ENCODE measurements around the gene EDDM13.
"Not testable (repeated sequence)": the region's sequence is repeated elsewhere in the genome, so short reads cannot be mapped to it uniquely, and the experiment has no call there.

The EDDM13 gene

GRCh38 chr19:56321989-56322440 is 49.5 kb downstream of the EDDM13 start:
- no peak for DNase-seq

- no peak for DNase-seq
Measured at GRCh38 chr19:56324436-56324835, 51.9 kb downstream of the EDDM13 start.

- DNase-seq = no peak
Measured at GRCh38 chr19:56332695-56333094, 60.1 kb downstream of the EDDM13 start.

DNA sequence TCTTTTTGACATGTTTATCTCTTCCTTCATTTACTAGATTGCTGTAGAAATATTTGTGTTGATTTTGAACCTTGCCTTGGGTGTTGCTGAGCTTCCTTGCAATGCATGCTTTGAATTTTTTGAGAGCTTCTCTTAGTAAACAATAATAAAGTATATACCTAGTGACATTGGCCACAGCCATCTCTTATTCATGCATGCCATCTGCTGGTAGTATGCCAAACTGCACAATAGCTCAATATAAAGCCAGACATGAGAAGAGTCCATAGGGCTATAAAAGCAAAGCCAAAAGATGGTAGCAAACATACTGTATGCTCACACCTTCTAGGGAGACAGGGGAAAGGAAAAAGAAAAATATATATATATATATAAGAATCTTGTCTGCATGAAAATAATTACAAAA is 61.0 kb downstream of the EDDM13 start:
- peak; percentile 31 for DNase-seq

- DNase-seq = not testable (repeated sequence)
Measured at GRCh38 chr19:56335371-56335770, 62.8 kb downstream of the EDDM13 start.

DNA sequence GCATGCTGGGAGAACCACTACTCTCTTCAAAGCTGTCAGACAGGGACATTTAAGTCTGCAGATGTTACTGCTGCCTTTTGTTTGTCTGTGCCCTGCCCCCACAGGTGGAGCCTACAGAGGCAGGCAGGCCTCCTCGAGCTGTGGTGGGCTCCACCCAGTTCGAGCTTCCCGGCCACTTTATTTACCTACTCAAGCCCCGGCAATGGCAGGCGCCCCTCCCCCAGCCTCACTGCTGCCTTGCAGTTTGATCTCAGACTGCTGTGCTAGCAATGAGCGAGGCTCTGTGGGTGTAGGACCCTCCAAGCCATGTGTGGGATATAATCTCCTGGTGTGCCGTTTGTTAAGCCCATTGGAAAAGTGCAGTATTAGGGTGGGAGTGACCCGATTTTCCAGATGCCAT is 64.5 kb downstream of the EDDM13 start:
- DNase-seq = not testable (repeated sequence)

DNA sequence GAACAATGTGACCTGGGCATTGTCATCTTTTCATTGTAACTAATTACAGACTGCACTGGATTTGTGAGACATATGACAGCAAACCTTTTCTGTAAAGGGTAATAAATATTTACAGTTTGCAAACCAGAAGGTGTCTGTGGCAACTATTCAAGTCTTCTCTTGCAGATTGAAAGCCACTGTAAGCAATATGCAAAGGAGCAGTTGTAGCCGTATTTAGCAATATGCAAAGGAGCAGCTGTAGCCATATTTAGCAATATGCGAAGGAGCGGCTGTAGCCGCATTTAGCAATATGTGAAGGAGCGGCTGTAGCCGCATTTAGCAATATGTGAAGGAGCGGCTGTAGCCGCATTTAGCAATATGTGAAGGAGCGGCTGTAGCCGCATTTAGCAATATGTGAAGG is 66.5 kb downstream of the EDDM13 start:
- DNase-seq = not testable (repeated sequence)

- DNase-seq = no peak
Measured at GRCh38 chr19:56341948-56342347, 69.4 kb downstream of the EDDM13 start.

DNA sequence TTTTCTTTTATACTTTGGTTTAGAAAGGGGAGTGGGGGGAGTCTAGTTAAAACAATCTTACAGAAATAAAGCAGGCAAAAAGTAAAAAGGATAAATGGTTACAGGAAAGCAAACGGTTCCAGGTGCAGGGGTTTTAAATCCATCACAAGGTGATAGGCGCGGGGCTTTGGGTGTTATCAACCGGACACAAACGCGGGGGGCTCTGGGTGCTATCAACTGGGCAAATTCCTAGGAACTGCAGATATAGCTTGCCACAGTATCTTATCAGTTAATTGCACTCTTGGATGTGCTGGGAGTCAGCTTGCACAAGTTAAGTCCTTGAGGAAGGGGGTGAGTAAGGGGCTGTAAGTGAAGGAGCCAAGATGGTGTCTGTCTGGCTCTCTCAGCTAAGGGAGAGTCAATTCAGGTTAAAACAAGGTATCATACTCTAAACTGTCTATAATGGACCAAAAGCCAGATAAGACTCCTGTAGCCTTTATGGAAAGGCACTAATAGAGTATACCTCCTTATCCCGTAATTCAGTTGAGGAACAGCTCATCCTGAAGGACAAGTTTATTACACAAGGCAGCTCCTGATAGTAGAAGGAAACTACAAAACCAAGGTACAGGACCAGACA is 74.7 kb downstream of the EDDM13 start:
- DNase-seq = no peak

DNA sequence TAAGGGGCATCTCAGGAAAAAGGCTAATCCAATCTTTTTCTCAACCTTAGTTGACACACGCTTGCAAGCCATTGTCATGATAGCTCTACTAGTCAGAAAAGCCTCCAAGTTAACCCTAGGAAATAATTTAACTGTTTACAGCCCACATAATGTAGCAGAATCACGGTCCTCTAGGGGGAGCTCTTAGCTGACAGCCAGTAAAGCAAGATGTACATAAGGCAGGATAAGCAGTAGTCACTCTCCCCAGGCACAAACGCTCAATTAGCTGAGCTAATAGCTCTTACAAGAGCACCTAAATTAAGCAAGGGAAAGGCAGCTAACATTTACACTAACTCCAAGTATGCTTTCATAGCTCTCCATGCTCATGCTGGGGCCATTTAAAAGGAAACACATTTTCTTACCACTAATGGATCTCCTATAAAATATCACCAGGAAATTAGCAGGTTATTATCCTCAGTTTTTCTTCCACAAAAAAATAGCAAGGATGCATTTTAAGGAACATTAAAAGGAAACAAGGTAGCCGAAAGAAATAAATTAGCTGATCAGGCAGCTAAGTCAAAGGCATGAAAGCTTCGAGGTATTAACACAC is 75.8 kb downstream of the EDDM13 start:
- no peak for DNase-seq

- peak; percentile 24 for DNase-seq
Measured at GRCh38 chr19:56350416-56351045, 78.0 kb downstream of the EDDM13 start.

DNA sequence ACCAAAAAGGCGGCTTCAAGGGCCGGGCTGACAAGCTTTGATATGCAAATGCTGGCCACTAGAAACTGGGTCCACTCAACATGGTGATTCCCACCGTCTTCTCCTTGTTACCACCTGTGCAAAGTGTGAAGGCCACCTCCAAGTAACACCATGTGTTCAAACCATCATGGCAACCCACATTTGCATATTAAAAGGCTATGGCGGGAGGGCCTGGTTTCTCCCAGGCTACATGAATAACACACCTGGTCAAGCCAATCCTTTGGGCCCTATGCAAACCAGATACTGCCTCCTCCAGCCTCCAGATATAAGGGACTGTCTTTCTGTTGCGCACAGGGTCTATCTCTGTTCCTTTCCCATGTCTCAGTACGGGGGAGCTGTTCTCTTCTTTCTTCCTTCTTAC is 78.7 kb downstream of the EDDM13 start:
- no peak for DNase-seq

DNA sequence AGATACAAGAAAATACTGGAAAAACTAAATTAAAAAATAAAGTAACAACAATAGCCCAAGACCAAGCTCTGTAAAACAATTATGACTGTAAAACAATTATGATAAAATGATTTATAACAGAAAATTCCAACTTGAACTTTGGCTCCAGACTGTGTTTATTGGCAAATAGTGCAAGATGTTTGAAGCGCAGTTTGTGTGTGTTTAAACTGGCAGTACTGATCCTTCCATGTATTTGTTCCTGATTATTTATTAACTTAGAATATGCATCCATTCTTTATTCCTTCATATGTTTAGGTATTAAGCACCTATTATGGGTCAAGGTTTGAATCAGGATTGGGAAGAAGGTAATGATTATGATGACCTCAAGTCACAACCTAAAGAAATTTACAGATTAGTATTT is 83.0 kb downstream of the EDDM13 start:
- no peak for DNase-seq

- DNase-seq = no peak
Measured at GRCh38 chr19:56356944-56357343, 84.4 kb downstream of the EDDM13 start.

Data from NCI-H2171 (cell line).